IPS-15b (cell line): ENCODE data around the gene GHR.

Source experiments
- H3K27me3 ChIP-seq: one replicate; pipeline ENCODE4 v1.6.1; 2013; ENCODE audit warnings: low read length; ENCODE audit not compliant: control insufficient read depth, insufficient read depth
- H3K36me3 ChIP-seq: one replicate; pipeline ENCODE4 v1.6.1; 2013; ENCODE audit warnings: low read length; ENCODE audit not compliant: control insufficient read depth, insufficient read depth
- H3K4me1 ChIP-seq: one replicate; pipeline ENCODE4 v1.6.1; 2013; ENCODE audit warnings: mild to moderate bottlenecking, low read length; ENCODE audit not compliant: control insufficient read depth, insufficient read depth
- H3K4me3 ChIP-seq: one replicate; pipeline ENCODE4 v1.5.1; 2013; ENCODE audit warnings: low read depth, low read length
- H3K9ac ChIP-seq: one replicate; pipeline ENCODE4 v1.6.1; 2013; ENCODE audit warnings: low read depth, mild to moderate bottlenecking, low read length
- H3K9me3 ChIP-seq: one replicate; pipeline ENCODE4 v1.6.1; 2013; ENCODE audit warnings: mild to moderate bottlenecking, low read length; ENCODE audit not compliant: control insufficient read depth, insufficient read depth

The GHR gene

DNA sequence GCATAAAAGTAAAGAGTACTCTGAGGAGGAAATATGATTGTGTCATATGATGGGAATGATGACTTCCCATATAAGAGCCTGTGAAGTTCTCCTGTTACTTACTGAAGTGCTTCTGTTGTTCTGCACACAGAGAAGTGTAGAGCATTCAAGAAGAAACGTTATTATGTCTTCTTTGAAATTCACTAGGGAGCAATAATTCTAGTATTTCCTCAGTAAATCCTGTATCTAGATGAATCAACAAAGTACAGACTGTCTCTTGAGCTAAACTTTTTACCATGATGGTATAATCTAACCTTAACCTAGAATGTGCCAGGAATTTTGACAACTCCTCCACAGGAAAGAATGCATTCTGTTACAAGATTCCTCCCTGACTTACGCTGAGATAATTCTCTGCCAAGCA, 18.9 kb upstream of the GHR start:
- Histone ChIP-seq H3K9me3 (no peaks in the 10 kb centered on the region), H3K9ac (no peak overlapping the region), H3K4me1 (no peaks in the 10 kb centered on the region), H3K27me3 (no peaks in the 10 kb centered on the region), H3K36me3 (no peaks in the 10 kb centered on the region), H3K4me3 (no peak overlapping the region)

GRCh38 chr5:42419294-42419693, 3.9 kb upstream of the GHR start:
- Histone ChIP-seq H3K27me3 (peaks cover 12% of the 10 kb centered on the region), H3K4me3 (no peak overlapping the region), H3K4me1 (peaks cover 4% of the 10 kb centered on the region), H3K9ac (no peak overlapping the region), H3K9me3 (no peaks in the 10 kb centered on the region), H3K36me3 (no peaks in the 10 kb centered on the region)

- peaks cover 32% of the 10 kb centered on the region for H3K27me3 ChIP-seq
- H3K9ac ChIP-seq: peak overlapping the region; percentile 32
- H3K4me3 ChIP-seq: peak overlapping the region; percentile 54
- H3K4me1 ChIP-seq: peaks cover 4% of the 10 kb centered on the region
- H3K36me3 ChIP-seq: no peaks in the 10 kb centered on the region
- no peaks in the 10 kb centered on the region for H3K9me3 ChIP-seq
Observed at GRCh38 chr5:42422656-42423280, 471 bp upstream of the GHR start.

DNA sequence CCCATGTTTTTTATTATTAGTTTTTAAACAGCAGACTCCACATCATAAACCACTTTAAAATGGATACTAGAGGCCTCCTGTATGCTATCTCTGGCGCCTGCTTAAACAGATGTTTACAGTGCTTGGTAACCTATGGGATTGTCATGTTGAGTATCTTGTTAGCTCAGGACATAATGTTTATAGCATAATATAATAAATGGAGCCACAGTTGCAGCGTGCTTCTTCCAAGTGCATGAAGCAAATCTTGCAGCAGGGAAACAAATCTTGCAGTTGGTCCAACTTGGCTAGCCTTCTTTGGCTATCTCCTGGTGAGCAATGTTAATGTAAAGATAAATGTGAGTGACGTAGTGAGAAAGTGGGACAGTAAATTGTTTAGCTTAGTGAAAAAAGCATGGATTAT, 2.8 kb downstream of the GHR start:
- Histone ChIP-seq H3K4me1 (peaks cover 4% of the 10 kb centered on the region), H3K9me3 (no peaks in the 10 kb centered on the region), H3K4me3 (no peak overlapping the region), H3K27me3 (peaks cover 32% of the 10 kb centered on the region), H3K36me3 (no peaks in the 10 kb centered on the region), H3K9ac (no peak overlapping the region)

DNA sequence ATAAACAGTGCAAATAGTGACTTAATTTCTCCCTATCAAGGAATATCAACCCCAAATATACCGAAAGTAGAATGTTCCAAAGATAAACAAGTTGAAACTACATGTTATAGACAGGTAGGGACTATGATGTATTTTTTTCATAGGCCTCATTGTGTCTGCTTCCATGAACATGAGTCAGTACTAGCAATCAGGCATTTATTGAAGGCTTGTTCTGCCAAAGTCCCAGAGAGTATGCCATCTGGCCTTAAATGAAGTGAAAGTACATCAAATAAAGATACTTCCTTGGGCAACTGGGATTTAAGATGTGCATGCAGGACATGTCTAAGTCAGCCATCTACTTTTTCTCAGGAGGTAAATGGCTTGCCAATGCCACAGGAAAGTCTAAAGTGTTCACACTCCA, 6.5 kb downstream of the GHR start:
- Histone ChIP-seq H3K27me3 (peaks cover 16% of the 10 kb centered on the region), H3K4me1 (no peaks in the 10 kb centered on the region), H3K4me3 (no peak overlapping the region), H3K36me3 (no peaks in the 10 kb centered on the region), H3K9me3 (no peaks in the 10 kb centered on the region), H3K9ac (no peak overlapping the region)

GRCh38 chr5:42434047-42434724, 10.9 kb downstream of the GHR start:
- no peaks in the 10 kb centered on the region for H3K27me3 ChIP-seq
- no peak overlapping the region for H3K4me3 ChIP-seq
- no peaks in the 10 kb centered on the region for H3K36me3 ChIP-seq
- H3K4me1 ChIP-seq: no peaks in the 10 kb centered on the region
- no peak overlapping the region for H3K9ac ChIP-seq
- no peaks in the 10 kb centered on the region for H3K9me3 ChIP-seq

GRCh38 chr5:42436051-42436450, 12.8 kb downstream of the GHR start:
- Histone ChIP-seq H3K9me3 (no peaks in the 10 kb centered on the region), H3K27me3 (no peaks in the 10 kb centered on the region), H3K4me1 (no peaks in the 10 kb centered on the region)

GRCh38 chr5:42454216-42454995, 31.2 kb downstream of the GHR start:
- H3K9me3 ChIP-seq: no peaks in the 10 kb centered on the region
- no peaks in the 10 kb centered on the region for H3K36me3 ChIP-seq
- H3K4me3 ChIP-seq: no peak overlapping the region
- H3K27me3 ChIP-seq: no peaks in the 10 kb centered on the region
- H3K4me1 ChIP-seq: no peaks in the 10 kb centered on the region
- H3K9ac ChIP-seq: no peak overlapping the region

More at GRCh38 chr5:42436051-42436450, 12.8 kb downstream of the GHR start:
- H3K36me3 ChIP-seq: no peaks in the 10 kb centered on the region
- no peak overlapping the region for H3K4me3 ChIP-seq
- no peak overlapping the region for H3K9ac ChIP-seq

DNA sequence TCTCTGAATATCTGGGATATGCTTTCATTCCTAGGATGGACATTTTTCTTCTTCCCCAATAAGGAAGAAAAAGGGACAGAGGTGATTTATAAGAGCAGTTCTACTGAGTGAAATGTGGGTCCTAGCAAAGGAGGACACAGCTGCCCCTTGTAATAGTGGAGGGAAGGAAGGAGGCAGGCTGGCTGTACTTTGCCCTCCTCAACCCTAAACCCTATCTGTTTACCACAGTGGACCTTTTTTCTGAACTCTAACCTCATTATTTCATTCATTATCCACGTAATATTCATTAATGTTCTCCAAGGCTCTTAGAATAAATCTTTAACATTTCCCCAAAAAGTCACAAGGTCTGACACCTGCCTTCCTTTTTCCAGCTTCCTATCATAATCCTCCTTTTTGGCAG, 37.8 kb downstream of the GHR start:
- H3K9ac ChIP-seq: no peak overlapping the region
- no peaks in the 10 kb centered on the region for H3K4me1 ChIP-seq
- H3K9me3 ChIP-seq: no peaks in the 10 kb centered on the region
- no peaks in the 10 kb centered on the region for H3K36me3 ChIP-seq
- no peak overlapping the region for H3K4me3 ChIP-seq
- H3K27me3 ChIP-seq: no peaks in the 10 kb centered on the region

- Histone ChIP-seq H3K9me3 (no peaks in the 10 kb centered on the region), H3K27me3 (no peaks in the 10 kb centered on the region), H3K4me3 (no peak overlapping the region), H3K36me3 (no peaks in the 10 kb centered on the region), H3K4me1 (no peaks in the 10 kb centered on the region), H3K9ac (no peak overlapping the region)
Observed at GRCh38 chr5:42461507-42461906, 38.3 kb downstream of the GHR start.

GRCh38 chr5:42462083-42462482, 38.8 kb downstream of the GHR start:
- Histone ChIP-seq H3K9ac (no peak overlapping the region), H3K9me3 (no peaks in the 10 kb centered on the region), H3K36me3 (no peaks in the 10 kb centered on the region), H3K4me1 (no peaks in the 10 kb centered on the region), H3K27me3 (no peaks in the 10 kb centered on the region), H3K4me3 (no peak overlapping the region)

GRCh38 chr5:42467572-42467971, 44.3 kb downstream of the GHR start:
- Histone ChIP-seq H3K4me1 (no peaks in the 10 kb centered on the region), H3K4me3 (no peak overlapping the region), H3K9ac (no peak overlapping the region), H3K36me3 (no peaks in the 10 kb centered on the region), H3K9me3 (no peaks in the 10 kb centered on the region), H3K27me3 (no peaks in the 10 kb centered on the region)
